Peyer's patch (tissue), 4 donors: ENCODE data around the gene VAV3. TPM values are rescaled to one million over a fixed set of nuclear protein-coding genes. Genes with fewer than 3 reads are reported as not detected.

Source experiments
- DNase-seq, 3 donors: peaks; one replicate each; pipeline ENCODE4 v3.0.0-alpha.2; 2017 to 2019
- H3K27ac ChIP-seq, 4 donors: fragments of 200-600 bp; sonication (generic); one replicate each; pipeline ENCODE4 v1.5.1; 2016 to 2019
- H3K27me3 ChIP-seq, 2 donors: fragments of 200-600 bp; sonication (generic); one replicate each; pipeline ENCODE4 v1.5.1; 2019
- H3K36me3 ChIP-seq, 3 donors: fragments of 200-600 bp; sonication (generic); one replicate each; pipeline ENCODE4 v1.5.1; 2016 to 2019
- H3K4me1 ChIP-seq, 4 donors: fragments of 200-600 bp; sonication (generic); one replicate each; pipeline ENCODE4 v1.5.1; 2016 to 2019
- H3K4me3 ChIP-seq, 4 donors: fragments of 200-600 bp; sonication (generic); 1 replicate in 3 of 4; 2 replicates in 1 of 4; pipeline ENCODE4 v1.5.1; 2016 to 2019; ENCODE audit warnings: mild to moderate bottlenecking in 1 of 4
- H3K9me3 ChIP-seq, 4 donors: fragments of 200-600 bp; sonication (generic); one replicate each; pipeline ENCODE4 v1.5.1; 2016 to 2019; ENCODE audit warnings: mild to moderate bottlenecking in 1 of 4
- CTCF ChIP-seq, 6 experiments: fragments of 450-650 bp in 4 of 6; fragments of 200-600 bp in 2 of 6; sonication (generic) in 1 of 6; IDR thresholded peaks; one replicate each; pipeline ENCODE4 v1.5.1; 2017 to 2019; ENCODE audit warnings: antibody characterized with exemption in 6 of 6, mild to moderate bottlenecking in 3 of 6, moderate library complexity in 1 of 6
- POLR2A ChIP-seq, 2 donors: fragments of 450-650 bp; IDR thresholded peaks; one replicate each; pipeline ENCODE4 v1.5.1; 2017; ENCODE audit warnings: antibody characterized with exemption in 2 of 2, mild to moderate bottlenecking in 2 of 2, moderate library complexity in 2 of 2
- total RNA-seq, 4 donors: library from RNA; depleted of rRNA; stranded (reverse); fragments of >200 nt; gene quantifications; one replicate each; pipeline ENCODE4 v1.1.0, GENCODE V29; 2016

Gene VAV3
- total RNA-seq, 4 donors from 2014 or later = 32.1 to 60.9 (median 41.5) TPM

- no peak overlapping the region for H3K4me3 ChIP-seq
- no peak for TF ChIP-seq CTCF (IDR thresholded peaks at IDR 0.05)
- no peak for TF ChIP-seq POLR2A (IDR thresholded peaks at IDR 0.05)
These were observed 147.8 kb downstream of the VAV3 start for GRCh38 chr1:107817206-107817605.

GRCh38 chr1:107810291-107810951, 154.6 kb downstream of the VAV3 start:
- no peak for TF ChIP-seq CTCF (IDR thresholded peaks at IDR 0.05)
- no peak for TF ChIP-seq POLR2A (IDR thresholded peaks at IDR 0.05)
- no peaks in the 10 kb centered on the region for H3K36me3 ChIP-seq
- H3K9me3 ChIP-seq = no peaks in the 10 kb centered on the region
- no peak for DNase-seq
- H3K4me1 ChIP-seq = no peaks in the 10 kb centered on the region
- no peak overlapping the region for H3K4me3 ChIP-seq
- no peaks in the 10 kb centered on the region for H3K27me3 ChIP-seq
- no peak overlapping the region for H3K27ac ChIP-seq

More at GRCh38 chr1:107817206-107817605, 147.8 kb downstream of the VAV3 start:
- no peaks in the 10 kb centered on the region for H3K27me3 ChIP-seq
- no peaks in the 10 kb centered on the region for H3K9me3 ChIP-seq
- no peaks in the 10 kb centered on the region for H3K4me1 ChIP-seq
- no peak overlapping the region for H3K27ac ChIP-seq
- H3K36me3 ChIP-seq = no peaks in the 10 kb centered on the region
- DNase-seq = no peak

GRCh38 chr1:107807855-107808254, 157.1 kb downstream of the VAV3 start:
- no peak overlapping the region for H3K27ac ChIP-seq
- H3K4me3 ChIP-seq = no peak overlapping the region
- H3K27me3 ChIP-seq = no peaks in the 10 kb centered on the region
- H3K4me1 ChIP-seq = no peaks in the 10 kb centered on the region
- H3K9me3 ChIP-seq = no peaks in the 10 kb centered on the region
- H3K36me3 ChIP-seq = no peaks in the 10 kb centered on the region
- TF ChIP-seq CTCF (IDR thresholded peaks at IDR 0.05) (no peak), POLR2A (IDR thresholded peaks at IDR 0.05) (no peak)
- no peak for DNase-seq

GRCh38 chr1:107807405-107807804, 157.6 kb downstream of the VAV3 start:
- DNase-seq = no peak
- Histone ChIP-seq H3K36me3 (no peaks in the 10 kb centered on the region), H3K27me3 (no peaks in the 10 kb centered on the region), H3K9me3 (no peaks in the 10 kb centered on the region), H3K27ac (no peak overlapping the region), H3K4me3 (no peak overlapping the region), H3K4me1 (no peaks in the 10 kb centered on the region)
- TF ChIP-seq CTCF (IDR thresholded peaks at IDR 0.05) = no peak
- no peak for TF ChIP-seq POLR2A (IDR thresholded peaks at IDR 0.05)

- Histone ChIP-seq H3K4me3 (no peak overlapping the region), H3K9me3 (no peaks in the 10 kb centered on the region), H3K27ac (no peak overlapping the region), H3K4me1 (no peaks in the 10 kb centered on the region), H3K27me3 (no peaks in the 10 kb centered on the region), H3K36me3 (no peaks in the 10 kb centered on the region)
- no peak for DNase-seq
- no peak for TF ChIP-seq POLR2A (IDR thresholded peaks at IDR 0.05)
- no peak for TF ChIP-seq CTCF (IDR thresholded peaks at IDR 0.05)
These were observed 158.1 kb downstream of the VAV3 start for GRCh38 chr1:107806902-107807301.
